ENCODE results near the gene ADGRL3.

Gene ADGRL3

GRCh38 chr4:61771056-61771455 lies 570.9 kb downstream of the ADGRL3 start:
- Histone ChIP-seq H3K9ac (ENCODE audit: low read length) (no peak overlapping the region), H3K27ac (ENCODE audit: low read depth, low read length) (no peak overlapping the region), H3K36me3 (ENCODE audit: low read length) (no peaks in the 10 kb centered on the region), H3K4me2 (ENCODE audit: low read depth, low read length, poor library complexity, severe bottlenecking) (no peak overlapping the region), H3F3A (ENCODE audit: insufficient read depth) (no peaks in the 10 kb centered on the region), H2AFZ (ENCODE audit: low read depth, low read length, severe bottlenecking) (no peak overlapping the region), H3K27me3 (ENCODE audit: low read length) (no peaks in the 10 kb centered on the region), H3K4me3 (ENCODE audit: insufficient read depth, low read length, poor library complexity, severe bottlenecking) (no peak overlapping the region), H3K9me3 (ENCODE audit: insufficient read depth, low read length) (no peaks in the 10 kb centered on the region), H3K9me2 (replicated peaks; ENCODE audit: insufficient read depth, low read length) (no peaks in the 10 kb centered on the region), H3K79me2 (ENCODE audit: insufficient read depth, low read length) (no peaks in the 10 kb centered on the region), H4K20me1 (ENCODE audit: low read depth, low read length) (no peaks in the 10 kb centered on the region)
- TF ChIP-seq EZH2phosphoT487 (conservative IDR thresholded peaks at IDR 0.05; ENCODE audit: low read length) (no peak), CTCF (IDR thresholded peaks at IDR 0.05; ENCODE audit: insufficient read depth, low read length, poor library complexity, severe bottlenecking) (no peak)

- no peak overlapping the region for H3K27ac ChIP-seq (ENCODE audit: low read depth, low read length)
Observed at GRCh38 chr4:61772126-61772525, 572.0 kb downstream of the ADGRL3 start.

GRCh38 chr4:61773655-61774245 lies 573.6 kb downstream of the ADGRL3 start:
- H2AFZ ChIP-seq (ENCODE audit: low read depth, low read length, severe bottlenecking): no peak overlapping the region
- H3K27me3 ChIP-seq (ENCODE audit: low read length): no peaks in the 10 kb centered on the region
- H3K9ac ChIP-seq (ENCODE audit: low read length): no peak overlapping the region
- H3K27ac ChIP-seq (ENCODE audit: low read depth, low read length): no peak overlapping the region
- no peaks in the 10 kb centered on the region for H3K36me3 ChIP-seq (ENCODE audit: low read length)
- no peaks in the 10 kb centered on the region for H3K9me3 ChIP-seq (ENCODE audit: insufficient read depth, low read length)
- H3K79me2 ChIP-seq (ENCODE audit: insufficient read depth, low read length): no peaks in the 10 kb centered on the region
- H3K9me2 ChIP-seq (replicated peaks; ENCODE audit: insufficient read depth, low read length): no peaks in the 10 kb centered on the region
- TF ChIP-seq EZH2phosphoT487 (conservative IDR thresholded peaks at IDR 0.05; ENCODE audit: low read length) (no peak), CTCF (IDR thresholded peaks at IDR 0.05; ENCODE audit: insufficient read depth, low read length, poor library complexity, severe bottlenecking) (no peak)
- H4K20me1 ChIP-seq (ENCODE audit: low read depth, low read length): no peaks in the 10 kb centered on the region
- H3K4me3 ChIP-seq (ENCODE audit: insufficient read depth, low read length, poor library complexity, severe bottlenecking): no peak overlapping the region
- H3F3A ChIP-seq (ENCODE audit: insufficient read depth): no peaks in the 10 kb centered on the region
- no peak overlapping the region for H3K4me2 ChIP-seq (ENCODE audit: low read depth, low read length, poor library complexity, severe bottlenecking)

More at GRCh38 chr4:61772126-61772525, 572.0 kb downstream of the ADGRL3 start:
- Histone ChIP-seq H3K79me2 (ENCODE audit: insufficient read depth, low read length) (no peaks in the 10 kb centered on the region), H3K36me3 (ENCODE audit: low read length) (no peaks in the 10 kb centered on the region), H3K9ac (ENCODE audit: low read length) (no peak overlapping the region), H4K20me1 (ENCODE audit: low read depth, low read length) (no peaks in the 10 kb centered on the region), H3F3A (ENCODE audit: insufficient read depth) (no peaks in the 10 kb centered on the region), H3K27me3 (ENCODE audit: low read length) (no peaks in the 10 kb centered on the region), H2AFZ (ENCODE audit: low read depth, low read length, severe bottlenecking) (no peak overlapping the region), H3K4me2 (ENCODE audit: low read depth, low read length, poor library complexity, severe bottlenecking) (no peak overlapping the region), H3K4me3 (ENCODE audit: insufficient read depth, low read length, poor library complexity, severe bottlenecking) (no peak overlapping the region), H3K9me2 (replicated peaks; ENCODE audit: insufficient read depth, low read length) (no peaks in the 10 kb centered on the region), H3K9me3 (ENCODE audit: insufficient read depth, low read length) (no peaks in the 10 kb centered on the region)
- TF ChIP-seq EZH2phosphoT487 (conservative IDR thresholded peaks at IDR 0.05; ENCODE audit: low read length) (no peak), CTCF (IDR thresholded peaks at IDR 0.05; ENCODE audit: insufficient read depth, low read length, poor library complexity, severe bottlenecking) (no peak)
